Glutamatergic neuron (in vitro differentiated cells): ENCODE measurements around the gene INTS11. TPM values are rescaled to one million over a fixed set of nuclear protein-coding genes. Genes with fewer than 3 reads are reported as not detected.

Experiments
- DNase-seq: peaks from one replicate; pipeline ENCODE4 v3.0.0; 2022
- H3K27ac Mint-ChIP-seq: one replicate; pipeline ENCODE4 v1.8.0; 2020; ENCODE audit warnings: mild to moderate bottlenecking, mixed read lengths, inconsistent platforms; ENCODE audit not compliant: unreplicated experiment
- H3K27me3 Mint-ChIP-seq: one replicate; pipeline ENCODE4 v1.8.0; 2020; ENCODE audit warnings: mild to moderate bottlenecking, moderate library complexity, mixed read lengths, inconsistent platforms; ENCODE audit not compliant: unreplicated experiment
- H3K36me3 Mint-ChIP-seq: one replicate; pipeline ENCODE4 v1.8.0; 2020; ENCODE audit warnings: mild to moderate bottlenecking, mixed read lengths, inconsistent platforms; ENCODE audit not compliant: unreplicated experiment
- H3K4me1 Mint-ChIP-seq: one replicate; pipeline ENCODE4 v1.8.0; 2020; ENCODE audit warnings: mild to moderate bottlenecking, low read depth, mixed read lengths, inconsistent platforms; ENCODE audit not compliant: unreplicated experiment
- H3K4me3 Mint-ChIP-seq: one replicate; pipeline ENCODE4 v1.8.0; 2020; ENCODE audit warnings: mild to moderate bottlenecking, mixed read lengths, inconsistent platforms; ENCODE audit not compliant: unreplicated experiment
- H3K9me3 Mint-ChIP-seq: one replicate; pipeline ENCODE4 v1.8.0; 2020; ENCODE audit warnings: mild to moderate bottlenecking, moderate library complexity, mixed read lengths, inconsistent platforms; ENCODE audit not compliant: unreplicated experiment
- total RNA-seq: library from RNA; stranded (reverse); fragmentation: NEBNext Ultra II Directional; extraction: Animal tissue kit (Norgen Biotek cat#: 25700); gene quantifications from one replicate; pipeline ENCODE4 v1.2.1, GENCODE V29; 2021; ENCODE audit not compliant: unreplicated experiment
- TF ChIP-seq, protein P1 (sequence below): fragments of 200-600 bp; sonication (generic); IDR thresholded peaks from one replicate; pipeline ENCODE4 v1.5.0; 2021; ENCODE audit not compliant: partially characterized antibody, unreplicated experiment

Gene INTS11
- total RNA-seq, 1 donor from 2014 or later, result 147 TPM

DNA sequence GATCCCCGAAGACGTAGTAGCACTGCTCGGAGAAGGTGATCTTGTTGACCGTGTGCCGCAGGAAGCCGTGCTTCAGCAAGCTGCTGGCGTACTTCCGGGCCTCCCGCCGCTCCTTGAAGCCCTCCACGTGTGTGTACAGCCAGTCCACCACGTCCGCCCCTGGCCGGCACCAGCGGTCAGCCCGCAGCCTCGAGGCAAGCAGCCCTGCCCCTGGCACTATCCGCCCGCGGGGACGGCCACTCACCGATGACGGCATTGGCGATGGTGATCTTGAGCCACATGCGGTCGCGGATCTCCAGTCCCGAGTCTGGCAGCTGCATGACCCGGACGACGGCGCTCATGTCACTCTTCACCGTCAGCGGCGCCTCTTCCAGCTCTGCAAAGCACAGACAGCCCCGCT, 13.8 kb upstream of the INTS11 start:
- Mint-ChIP-seq H3K27ac (no peak overlapping the region), H3K36me3 (no peaks in the 10 kb centered on the region), H3K4me3 (no peak overlapping the region), H3K4me1 (no peaks in the 10 kb centered on the region), H3K27me3 (peaks cover 11% of the 10 kb centered on the region), H3K9me3 (peaks cover 9% of the 10 kb centered on the region)
- DNase-seq, result no peak
- TF ChIP-seq, protein P1, sequence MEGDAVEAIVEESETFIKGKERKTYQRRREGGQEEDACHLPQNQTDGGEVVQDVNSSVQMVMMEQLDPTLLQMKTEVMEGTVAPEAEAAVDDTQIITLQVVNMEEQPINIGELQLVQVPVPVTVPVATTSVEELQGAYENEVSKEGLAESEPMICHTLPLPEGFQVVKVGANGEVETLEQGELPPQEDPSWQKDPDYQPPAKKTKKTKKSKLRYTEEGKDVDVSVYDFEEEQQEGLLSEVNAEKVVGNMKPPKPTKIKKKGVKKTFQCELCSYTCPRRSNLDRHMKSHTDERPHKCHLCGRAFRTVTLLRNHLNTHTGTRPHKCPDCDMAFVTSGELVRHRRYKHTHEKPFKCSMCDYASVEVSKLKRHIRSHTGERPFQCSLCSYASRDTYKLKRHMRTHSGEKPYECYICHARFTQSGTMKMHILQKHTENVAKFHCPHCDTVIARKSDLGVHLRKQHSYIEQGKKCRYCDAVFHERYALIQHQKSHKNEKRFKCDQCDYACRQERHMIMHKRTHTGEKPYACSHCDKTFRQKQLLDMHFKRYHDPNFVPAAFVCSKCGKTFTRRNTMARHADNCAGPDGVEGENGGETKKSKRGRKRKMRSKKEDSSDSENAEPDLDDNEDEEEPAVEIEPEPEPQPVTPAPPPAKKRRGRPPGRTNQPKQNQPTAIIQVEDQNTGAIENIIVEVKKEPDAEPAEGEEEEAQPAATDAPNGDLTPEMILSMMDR, result no peak

DNA sequence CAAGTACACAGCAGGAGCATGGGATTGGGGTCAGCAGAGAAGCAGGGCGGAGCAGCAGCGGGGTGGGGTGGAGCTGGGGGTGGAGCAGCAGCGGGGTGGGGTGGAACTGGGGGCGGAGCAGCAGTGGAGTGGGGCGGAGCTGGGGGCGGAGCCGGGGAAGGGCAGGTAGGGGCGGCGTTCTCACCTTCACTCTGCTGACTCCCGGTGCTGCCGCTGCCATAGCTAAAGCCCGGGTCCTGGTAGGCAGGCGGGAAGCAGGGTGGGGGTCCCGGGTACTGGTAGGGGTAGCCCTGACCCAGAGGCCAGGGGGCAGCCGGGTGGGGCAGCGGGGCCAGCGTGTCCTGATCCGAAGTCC, 13.3 kb upstream of the INTS11 start:
- TF ChIP-seq, protein P1, result no peak
- no peak overlapping the region for H3K27ac Mint-ChIP-seq
- no peaks in the 10 kb centered on the region for H3K4me1 Mint-ChIP-seq
- peaks cover 9% of the 10 kb centered on the region for H3K9me3 Mint-ChIP-seq
- H3K27me3 Mint-ChIP-seq, result peaks cover 9% of the 10 kb centered on the region
- DNase-seq, result no peak
- H3K36me3 Mint-ChIP-seq, result no peaks in the 10 kb centered on the region
- H3K4me3 Mint-ChIP-seq, result no peak overlapping the region

DNA sequence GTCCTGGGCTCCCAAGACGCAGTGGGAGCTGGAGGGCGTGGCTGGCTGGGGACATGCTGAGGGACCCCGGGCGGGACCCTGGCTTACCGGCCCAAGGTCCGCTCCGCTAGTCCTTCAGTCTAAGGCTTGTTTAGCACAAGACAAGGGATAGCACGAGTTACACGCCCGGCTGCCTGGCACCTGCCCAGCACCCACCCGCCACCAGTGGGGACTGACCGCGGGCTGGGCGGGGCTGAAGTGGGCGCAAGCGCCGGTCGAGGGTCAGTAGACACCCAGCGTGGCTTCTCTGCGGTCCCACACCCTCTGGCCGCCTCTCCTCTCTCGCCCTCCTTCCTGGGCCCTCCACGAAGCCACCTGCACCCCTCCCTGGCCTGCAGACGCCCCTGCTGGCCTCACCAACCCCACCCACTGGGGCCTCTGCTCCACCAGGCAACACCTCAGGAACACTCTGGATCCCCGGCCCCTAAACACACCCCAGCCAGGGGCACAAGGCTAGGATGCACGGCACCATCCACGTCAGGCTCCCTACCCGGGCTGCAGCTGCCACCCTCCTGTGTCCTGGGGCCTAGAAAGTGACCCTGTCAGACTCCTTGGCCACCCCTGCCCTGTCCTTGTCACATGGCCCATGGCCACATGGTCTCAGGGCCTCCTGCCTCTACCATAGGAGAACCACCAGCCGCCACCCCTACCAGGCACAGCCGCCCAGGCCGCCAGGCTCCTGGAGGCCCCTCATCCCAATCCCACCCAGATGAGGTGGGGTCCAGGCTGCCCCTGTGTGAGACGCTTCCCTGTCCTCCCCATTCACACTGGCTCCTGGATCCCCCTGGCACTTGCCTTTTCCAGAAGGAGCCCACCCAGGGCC, 12.7 kb upstream of the INTS11 start:
- Mint-ChIP-seq H3K27me3 (peaks cover 9% of the 10 kb centered on the region), H3K9me3 (peaks cover 9% of the 10 kb centered on the region), H3K27ac (no peak overlapping the region), H3K36me3 (no peaks in the 10 kb centered on the region), H3K4me1 (no peaks in the 10 kb centered on the region), H3K4me3 (no peak overlapping the region)
- no peak for DNase-seq
- TF ChIP-seq, protein P1, result no peak

DNA sequence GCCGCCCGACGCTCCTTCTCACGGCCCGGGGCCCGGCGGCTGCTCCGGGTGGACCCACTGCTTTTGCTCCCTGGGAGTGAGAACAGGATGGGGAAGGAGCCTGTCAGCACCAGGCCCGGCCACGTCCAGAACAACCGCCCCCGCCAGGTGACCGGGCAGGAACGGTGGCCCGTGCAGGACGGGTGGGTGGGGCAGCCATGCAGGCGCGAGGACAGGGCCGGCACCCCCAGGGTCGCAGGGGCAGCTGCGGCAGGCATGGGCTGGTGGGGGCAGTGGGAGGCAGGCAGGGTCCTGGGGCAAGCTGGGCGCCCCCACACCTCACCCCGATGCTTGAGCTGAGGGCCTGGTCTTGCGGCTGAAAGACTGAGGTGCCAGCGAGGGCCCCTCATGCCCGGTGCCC, 12.0 kb upstream of the INTS11 start:
- Mint-ChIP-seq H3K36me3 (no peaks in the 10 kb centered on the region), H3K4me3 (no peak overlapping the region), H3K27ac (no peak overlapping the region), H3K4me1 (no peaks in the 10 kb centered on the region), H3K9me3 (peaks cover 12% of the 10 kb centered on the region), H3K27me3 (peaks cover 9% of the 10 kb centered on the region)
- no peak for DNase-seq
- TF ChIP-seq, protein P1, result no peak

DNA sequence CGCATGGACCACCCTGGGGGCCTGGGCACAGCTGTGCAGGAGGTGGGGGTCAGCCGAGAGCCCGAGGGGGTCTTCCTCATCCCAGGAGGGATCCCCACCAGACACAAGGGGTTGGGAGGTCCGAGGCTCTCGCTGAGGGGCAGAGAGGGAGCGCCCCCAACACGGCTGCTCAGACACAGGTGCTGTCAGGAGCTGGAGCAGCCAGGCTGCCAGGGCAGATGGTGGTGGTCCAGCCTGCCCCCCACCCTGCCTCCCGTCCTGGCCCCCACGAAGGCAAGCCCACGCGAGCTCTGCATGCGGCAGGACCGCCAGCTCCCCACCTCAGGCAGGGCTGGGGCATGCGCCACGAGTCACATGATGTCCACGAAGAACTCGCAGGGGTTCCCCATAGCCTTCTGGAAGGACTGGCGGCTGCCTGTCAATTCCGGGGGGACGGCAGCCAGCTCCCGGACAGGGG, 11.4 kb upstream of the INTS11 start:
- H3K27ac Mint-ChIP-seq, result no peak overlapping the region
- peaks cover 8% of the 10 kb centered on the region for H3K9me3 Mint-ChIP-seq
- H3K4me1 Mint-ChIP-seq, result no peaks in the 10 kb centered on the region
- H3K4me3 Mint-ChIP-seq, result no peak overlapping the region
- H3K27me3 Mint-ChIP-seq, result peaks cover 5% of the 10 kb centered on the region
- TF ChIP-seq, protein P1, result no peak
- no peaks in the 10 kb centered on the region for H3K36me3 Mint-ChIP-seq
- no peak for DNase-seq
